Activated CD4-positive, alpha-beta T cell treated with anti-CD3 and anti-CD28 coated beads for 36 hours (primary cell): ENCODE results near the gene OSGIN1. TPM values are rescaled to one million over a fixed set of nuclear protein-coding genes. Genes with fewer than 3 reads are reported as not detected.
A peak's percentile ranks its signal among the peaks of the same experiment; 100 is the strongest.

Experiments
- ATAC-seq: fragments of 200-7000 bp; cut with Tn5 transposase; one replicate; pipeline ENCODE4 v1.10.0; 2021; ENCODE audit warnings: mild to moderate bottlenecking, moderate library complexity
- CTCF ChIA-PET: fragments of 350-600 bp; sonication (Branson Sonifier 250); formaldehyde crosslinking; loops from one replicate; lab custom pipeline; 2021; ENCODE audit warnings: antibody characterized with exemption; lab: Charles Lee
- POLR2A ChIA-PET: fragments of 350-600 bp; sonication (Branson Sonifier 250); formaldehyde crosslinking; loops from one replicate; lab custom pipeline; 2021; ENCODE audit warnings: antibody characterized with exemption, inconsistent platforms; lab: Charles Lee
- DNase-seq: peaks from one replicate; pipeline ENCODE4 v3.0.0-alpha.2; 2020
- H3K27ac Mint-ChIP-seq: one replicate; pipeline ENCODE4 v1.8.0; 2021; ENCODE audit warnings: mixed read lengths
- H3K27me3 Mint-ChIP-seq: one replicate; pipeline ENCODE4 v1.8.0; 2021; ENCODE audit warnings: mixed read lengths
- H3K36me3 Mint-ChIP-seq: one replicate; pipeline ENCODE4 v1.8.0; 2021; ENCODE audit warnings: low read depth, mixed read lengths
- H3K4me1 Mint-ChIP-seq: one replicate; pipeline ENCODE4 v1.8.0; 2021; ENCODE audit warnings: mixed read lengths
- H3K4me3 Mint-ChIP-seq: one replicate; pipeline ENCODE4 v1.8.0; 2021; ENCODE audit warnings: mild to moderate bottlenecking, moderate library complexity, mixed read lengths
- H3K9me3 Mint-ChIP-seq: one replicate; pipeline ENCODE4 v1.8.0; 2021; ENCODE audit warnings: low read depth, mixed read lengths
- intact Hi-C, 2 experiments: fragments of 100-400 bp; cut with DNase I in 1 of 2; cut with micrococcal nuclease in 1 of 2; formaldehyde crosslinking; loops; one replicate each; pipeline versions ENCODE4 v1.14.2 to v1.15.1; 2022 to 2024; cut with DNase I, micrococcal nuclease
- total RNA-seq, 2 experiments: library from RNA; stranded (reverse); gene quantifications; one replicate each; pipeline ENCODE4 v1.2.3, GENCODE V29; 2021

OSGIN1 gene
- 1 to 10 TPM in 1 of 2 experiments, under 1 TPM in 1; 0.75 to 1.0 TPM for total RNA-seq

DNA sequence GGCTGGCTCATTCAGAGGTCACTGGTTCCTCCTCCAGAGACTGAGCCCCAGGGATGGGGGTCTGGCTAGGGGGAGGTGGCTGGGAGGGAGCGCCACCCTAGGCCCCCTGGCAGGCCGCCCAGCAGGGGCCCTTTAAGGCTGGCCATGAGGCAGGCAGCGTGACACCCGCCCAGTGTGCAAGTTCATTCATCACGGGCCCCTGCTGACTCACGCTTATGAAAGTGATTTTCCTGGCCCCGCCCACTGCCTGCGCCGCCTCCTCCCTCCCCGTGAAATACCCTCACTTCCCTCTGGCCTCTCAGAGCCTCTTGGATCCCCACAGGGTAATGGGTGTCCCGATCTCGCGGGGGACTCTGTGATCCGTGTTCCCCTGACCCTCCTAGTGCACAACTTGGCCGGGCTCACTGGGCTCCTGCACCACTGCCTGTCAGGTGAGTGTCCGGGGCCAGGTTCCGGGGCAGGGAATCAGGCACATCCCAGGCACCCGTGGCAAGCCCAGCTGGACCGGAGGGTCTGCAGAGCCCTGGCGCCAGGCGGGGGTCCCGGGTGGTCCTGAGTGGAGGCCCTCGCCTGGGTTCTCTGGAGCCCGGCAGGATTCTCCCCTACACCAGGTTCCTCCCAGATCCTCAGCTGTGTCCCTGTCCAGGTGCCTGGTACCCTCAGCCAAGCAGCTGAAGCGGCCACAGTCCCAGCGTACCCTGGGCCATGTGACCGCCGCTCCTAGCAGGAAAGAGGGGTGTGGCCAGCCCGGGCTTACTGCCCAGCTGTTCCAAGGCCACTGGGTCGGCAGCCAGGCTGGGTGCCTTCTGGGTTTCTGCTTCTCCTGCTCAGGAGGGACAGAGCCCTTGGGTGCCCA, at the start of gene OSGIN1:
OSGIN1 (plus strand) TSS at position 301 of the 856 bp plus-strand sequence. CDS start 4,432 bp downstream, outside the sequence.
- Mint-ChIP-seq H3K4me3 (peak within 1 kb of the TSS; percentile 66), H3K27me3 (peaks cover 16% of the 10 kb centered on the region), H3K27ac (peak within 1 kb of the TSS; percentile 55), H3K4me1 (peaks cover 19% of the 10 kb centered on the region), H3K9me3 (no peaks in the 10 kb centered on the region), H3K36me3 (no peaks in the 10 kb centered on the region)
- ChIA-PET CTCF (interaction anchor here (0.5 to 2.0 kb wide), 18 partner anchors 9 to 669 kb away, joined by 3 to 21 read pairs (median 5); partner anchors contain the start of genes HSBP1 and TAF1C), POLR2A (no interaction called here)
- ATAC-seq: peak; percentile 95
- DNase-seq: peak; percentile 94
- intact Hi-C loops: loop anchor here (1.0 to 10.0 kb wide), 7 partner anchors 54 to 552 kb away; partner anchors contain the start of genes MEAK7 (in 2 of the 2), DNAAF1 (in 1 of the 2), HSBP1 (in 1 of the 2) and HSDL1 (in 1 of the 2)

DNA sequence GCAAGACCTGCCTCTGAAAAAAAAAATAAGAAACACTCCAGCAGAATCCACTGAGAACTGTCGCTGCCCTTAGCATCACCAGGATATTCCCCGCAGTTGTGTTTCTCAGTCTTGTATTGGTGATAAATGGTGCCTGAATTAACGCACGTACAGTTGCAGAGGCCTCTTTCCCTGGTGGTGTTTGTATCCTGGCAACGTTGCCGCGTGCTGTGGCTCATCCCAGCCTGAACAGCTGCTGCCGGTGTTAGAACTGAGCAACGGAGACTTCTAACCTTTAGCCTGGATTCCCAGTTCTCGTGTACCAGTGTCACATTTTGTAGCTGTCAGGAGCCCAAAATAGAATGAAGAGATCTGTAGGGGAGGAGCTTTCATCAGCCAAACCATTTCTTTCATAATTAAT, 49.3 kb upstream of the OSGIN1 start:
- no peaks in the 10 kb centered on the region for H3K27me3 Mint-ChIP-seq
- no peaks in the 10 kb centered on the region for H3K36me3 Mint-ChIP-seq
- DNase-seq: no peak
- H3K9me3 Mint-ChIP-seq: no peaks in the 10 kb centered on the region
- H3K4me3 Mint-ChIP-seq: no peak overlapping the region
- POLR2A ChIA-PET: no interaction called here
- H3K27ac Mint-ChIP-seq: no peak overlapping the region
- peaks cover 25% of the 10 kb centered on the region for H3K4me1 Mint-ChIP-seq
- intact Hi-C loops: no loop called here
- CTCF ChIA-PET: interaction anchor here (0.6 kb wide), 1 partner anchor 264 kb away, joined by 3 read pairs; no protein-coding TSS in a partner anchor
- no peak for ATAC-seq

DNA sequence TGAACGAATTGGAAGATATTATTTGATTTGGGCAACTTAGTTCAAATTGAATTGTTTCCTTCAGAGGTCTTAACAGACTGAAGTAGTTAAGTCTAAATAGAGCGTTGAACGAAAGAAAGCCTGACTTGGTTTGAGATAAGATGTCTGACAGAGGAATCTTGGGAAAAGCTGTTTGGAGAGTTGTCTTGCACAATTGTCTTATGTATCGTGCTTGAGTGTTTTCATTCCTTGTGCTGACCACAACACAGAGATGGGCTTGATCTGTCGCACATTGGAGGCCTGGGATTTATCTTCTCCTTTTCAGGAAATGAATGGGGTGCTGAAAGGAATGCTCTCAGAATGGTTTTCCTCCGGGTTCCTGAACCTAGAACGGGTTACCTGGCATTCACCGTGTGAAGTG, 46.4 kb upstream of the OSGIN1 start:
- intact Hi-C loops: no loop called here
- no peaks in the 10 kb centered on the region for H3K9me3 Mint-ChIP-seq
- H3K36me3 Mint-ChIP-seq: peaks cover 7% of the 10 kb centered on the region
- H3K27ac Mint-ChIP-seq: no peak overlapping the region
- no peak overlapping the region for H3K4me3 Mint-ChIP-seq
- no peak for DNase-seq
- H3K27me3 Mint-ChIP-seq: no peaks in the 10 kb centered on the region
- ChIA-PET CTCF (no interaction called here), POLR2A (no interaction called here)
- no peak for ATAC-seq
- peaks cover 9% of the 10 kb centered on the region for H3K4me1 Mint-ChIP-seq

GRCh38 chr16:83907111-83907510, 45.9 kb upstream of the OSGIN1 start:
- ChIA-PET POLR2A (no interaction called here), CTCF (no interaction called here)
- ATAC-seq (no peak), DNase-seq (no peak)
- Mint-ChIP-seq H3K9me3 (no peaks in the 10 kb centered on the region), H3K27ac (no peak overlapping the region), H3K4me1 (peaks cover 8% of the 10 kb centered on the region), H3K27me3 (no peaks in the 10 kb centered on the region), H3K4me3 (no peak overlapping the region), H3K36me3 (peaks cover 10% of the 10 kb centered on the region)
- intact Hi-C loops: no loop called here

- no peak overlapping the region for H3K27ac Mint-ChIP-seq
- POLR2A ChIA-PET: no interaction called here
- H3K27me3 Mint-ChIP-seq: no peaks in the 10 kb centered on the region
- peaks cover 4% of the 10 kb centered on the region for H3K4me1 Mint-ChIP-seq
- peaks cover 12% of the 10 kb centered on the region for H3K36me3 Mint-ChIP-seq
- no peak for ATAC-seq
- no peaks in the 10 kb centered on the region for H3K9me3 Mint-ChIP-seq
- CTCF ChIA-PET: no interaction called here
- DNase-seq: no peak
- H3K4me3 Mint-ChIP-seq: no peak overlapping the region
- intact Hi-C loops: no loop called here
Measured at GRCh38 chr16:83907631-83908250, 45.3 kb upstream of the OSGIN1 start.

GRCh38 chr16:83908798-83909197, 44.2 kb upstream of the OSGIN1 start:
- H3K36me3 Mint-ChIP-seq: peaks cover 16% of the 10 kb centered on the region

DNA sequence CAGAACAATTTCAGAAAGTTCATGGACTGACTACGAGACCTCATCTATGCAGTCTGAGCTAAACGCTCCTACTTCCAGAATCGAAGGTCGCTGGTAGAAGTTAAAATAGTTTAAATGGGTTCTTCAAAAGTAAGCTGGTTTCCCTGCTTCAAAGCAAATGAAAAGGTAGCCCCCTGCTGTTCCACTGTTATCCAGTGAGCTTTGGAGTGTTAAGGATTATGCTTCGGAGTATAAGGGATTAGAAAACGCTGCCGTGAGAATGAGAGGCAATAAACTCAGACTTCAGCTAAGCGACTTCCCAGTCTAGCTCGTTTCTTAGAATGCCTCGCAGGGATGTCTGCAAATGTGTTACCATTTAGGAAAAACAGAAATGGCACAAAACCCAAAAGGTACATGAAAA, 41.8 kb upstream of the OSGIN1 start:
- no peak overlapping the region for H3K4me3 Mint-ChIP-seq
- no peaks in the 10 kb centered on the region for H3K27me3 Mint-ChIP-seq
- ATAC-seq (no peak), DNase-seq (no peak)
- intact Hi-C loops: no loop called here
- no peaks in the 10 kb centered on the region for H3K9me3 Mint-ChIP-seq
- no peak overlapping the region for H3K27ac Mint-ChIP-seq
- H3K36me3 Mint-ChIP-seq: peaks cover 24% of the 10 kb centered on the region
- no peaks in the 10 kb centered on the region for H3K4me1 Mint-ChIP-seq
- ChIA-PET CTCF (interaction anchor here (0.9 to 1.3 kb wide), 4 partner anchors 12 to 45 kb away, joined by 3 to 7 read pairs (median 4); no protein-coding TSS in a partner anchor), POLR2A (no interaction called here)

More at GRCh38 chr16:83908798-83909197, 44.2 kb upstream of the OSGIN1 start:
- ChIA-PET POLR2A (no interaction called here), CTCF (interaction anchor here (0.6 kb wide), 1 partner anchor 19 kb away, joined by 3 read pairs; no protein-coding TSS in a partner anchor)
- peaks cover 1% of the 10 kb centered on the region for H3K4me1 Mint-ChIP-seq
- DNase-seq (no peak), ATAC-seq (no peak)
- H3K4me3 Mint-ChIP-seq: no peak overlapping the region
- H3K9me3 Mint-ChIP-seq: no peaks in the 10 kb centered on the region
- H3K27me3 Mint-ChIP-seq: no peaks in the 10 kb centered on the region
- H3K27ac Mint-ChIP-seq: no peak overlapping the region
- intact Hi-C loops: no loop called here

GRCh38 chr16:83912519-83913244, 40.4 kb upstream of the OSGIN1 start:
- POLR2A ChIA-PET: interaction anchor here (0.6 kb wide), 1 partner anchor 11 kb away, joined by 3 read pairs; no protein-coding TSS in a partner anchor
- CTCF ChIA-PET: interaction anchor here (1.0 kb wide), 1 partner anchor 41 kb away, joined by 5 read pairs; no protein-coding TSS in a partner anchor
- Mint-ChIP-seq H3K9me3 (no peaks in the 10 kb centered on the region), H3K27me3 (no peaks in the 10 kb centered on the region), H3K4me3 (no peak overlapping the region), H3K4me1 (no peaks in the 10 kb centered on the region), H3K36me3 (peaks cover 32% of the 10 kb centered on the region), H3K27ac (no peak overlapping the region)
- DNase-seq: no peak
- ATAC-seq: no peak
- intact Hi-C loops: no loop called here

DNA sequence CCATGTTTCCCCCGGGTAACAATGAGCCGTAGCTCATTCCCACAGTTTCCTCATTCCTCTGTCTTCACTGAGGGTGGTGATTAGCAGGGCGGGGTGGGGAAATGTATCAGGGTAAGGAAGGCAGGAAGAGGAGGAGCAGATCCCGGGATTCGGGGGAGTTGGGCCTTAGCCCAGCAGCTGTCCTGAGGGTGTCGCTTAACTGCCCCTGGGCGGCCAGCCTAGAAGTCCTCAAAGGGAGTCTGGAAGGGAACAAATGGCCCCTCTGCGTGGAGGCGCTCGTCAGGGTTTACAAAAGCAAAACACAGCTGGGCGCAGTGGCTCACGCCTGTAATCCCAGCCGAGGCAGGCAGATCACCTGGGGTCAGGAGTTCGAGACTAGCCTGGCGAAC, 39.8 kb upstream of the OSGIN1 start:
- no peak overlapping the region for H3K4me3 Mint-ChIP-seq
- ChIA-PET POLR2A (no interaction called here), CTCF (no interaction called here)
- H3K27ac Mint-ChIP-seq: no peak overlapping the region
- H3K4me1 Mint-ChIP-seq: no peaks in the 10 kb centered on the region
- H3K36me3 Mint-ChIP-seq: peaks cover 36% of the 10 kb centered on the region
- no peaks in the 10 kb centered on the region for H3K9me3 Mint-ChIP-seq
- DNase-seq (no peak), ATAC-seq (no peak)
- H3K27me3 Mint-ChIP-seq: no peaks in the 10 kb centered on the region
- intact Hi-C loops: no loop called here

DNA sequence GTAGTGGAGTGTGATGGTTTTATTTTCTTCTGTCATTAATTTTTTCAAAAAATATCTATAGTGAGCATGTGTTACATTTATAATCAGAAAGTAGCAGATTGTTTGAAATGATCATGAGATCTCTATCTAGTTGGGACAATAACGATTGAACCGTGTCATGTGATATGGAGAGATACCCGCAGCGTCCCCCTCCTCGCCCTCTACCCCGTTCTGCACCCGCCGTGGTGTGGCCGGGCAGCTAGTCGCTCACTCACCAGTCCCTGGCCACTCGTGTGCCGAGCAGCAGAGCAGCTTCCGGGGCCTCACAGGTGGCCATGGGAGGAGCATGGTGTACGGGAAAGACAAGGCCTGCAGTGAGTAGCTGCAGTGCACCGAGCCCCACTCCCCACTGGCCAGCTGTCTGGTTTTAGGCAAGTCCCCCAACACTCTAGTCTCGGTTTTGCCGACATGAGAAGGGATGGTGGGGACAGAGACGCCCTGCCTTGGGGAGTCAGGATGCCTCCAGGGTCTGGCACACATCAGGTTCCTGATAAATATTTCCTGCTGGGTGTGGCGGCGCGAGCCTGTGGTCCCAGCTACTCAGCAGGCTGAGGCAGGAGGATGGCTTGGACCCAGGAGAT, 38.8 kb upstream of the OSGIN1 start:
- CTCF ChIA-PET: interaction anchor here (1.0 to 1.5 kb wide), 2 partner anchors 12 to 13 kb away, joined by 4 to 6 read pairs; no protein-coding TSS in a partner anchor
- no peaks in the 10 kb centered on the region for H3K4me1 Mint-ChIP-seq
- POLR2A ChIA-PET: interaction anchor here (0.7 kb wide), 1 partner anchor 15 kb away, joined by 3 read pairs; the partner anchor contains the start of gene MLYCD
- ATAC-seq (no peak), DNase-seq (no peak)
- H3K4me3 Mint-ChIP-seq: no peak overlapping the region
- no peaks in the 10 kb centered on the region for H3K27me3 Mint-ChIP-seq
- H3K36me3 Mint-ChIP-seq: peaks cover 42% of the 10 kb centered on the region
- H3K9me3 Mint-ChIP-seq: no peaks in the 10 kb centered on the region
- intact Hi-C loops: no loop called here
- H3K27ac Mint-ChIP-seq: no peak overlapping the region
